Hepatocyte (in vitro differentiated cells): Measurements from ENCODE around the gene SLC51A.

Experiments used
- EZH2phosphoT487 ChIP-seq: fragments of 200-600 bp; sonication (generic); IDR thresholded peaks from one replicate; pipeline ENCODE4 v1.6.1; 2018; ENCODE audit warnings: antibody characterized with exemption, mild to moderate bottlenecking, low read depth, moderate library complexity; ENCODE audit not compliant: unreplicated experiment, severe bottlenecking
- TF ChIP-seq, protein P1 (sequence below): fragments of 200-600 bp; sonication (generic); IDR thresholded peaks from 2 replicates; pipeline ENCODE4 v1.5.1; 2016; ENCODE audit warnings: antibody characterized with exemption, mild to moderate bottlenecking; ENCODE audit not compliant: poor library complexity

GRCh38 chr3:196202516-196202970, 13.8 kb upstream of the SLC51A start:
- TF ChIP-seq, protein P1, sequence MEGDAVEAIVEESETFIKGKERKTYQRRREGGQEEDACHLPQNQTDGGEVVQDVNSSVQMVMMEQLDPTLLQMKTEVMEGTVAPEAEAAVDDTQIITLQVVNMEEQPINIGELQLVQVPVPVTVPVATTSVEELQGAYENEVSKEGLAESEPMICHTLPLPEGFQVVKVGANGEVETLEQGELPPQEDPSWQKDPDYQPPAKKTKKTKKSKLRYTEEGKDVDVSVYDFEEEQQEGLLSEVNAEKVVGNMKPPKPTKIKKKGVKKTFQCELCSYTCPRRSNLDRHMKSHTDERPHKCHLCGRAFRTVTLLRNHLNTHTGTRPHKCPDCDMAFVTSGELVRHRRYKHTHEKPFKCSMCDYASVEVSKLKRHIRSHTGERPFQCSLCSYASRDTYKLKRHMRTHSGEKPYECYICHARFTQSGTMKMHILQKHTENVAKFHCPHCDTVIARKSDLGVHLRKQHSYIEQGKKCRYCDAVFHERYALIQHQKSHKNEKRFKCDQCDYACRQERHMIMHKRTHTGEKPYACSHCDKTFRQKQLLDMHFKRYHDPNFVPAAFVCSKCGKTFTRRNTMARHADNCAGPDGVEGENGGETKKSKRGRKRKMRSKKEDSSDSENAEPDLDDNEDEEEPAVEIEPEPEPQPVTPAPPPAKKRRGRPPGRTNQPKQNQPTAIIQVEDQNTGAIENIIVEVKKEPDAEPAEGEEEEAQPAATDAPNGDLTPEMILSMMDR, result no peak
- no peak for TF ChIP-seq EZH2phosphoT487
